GM21825 (cell line): ENCODE results near the gene WWC2.
"Not testable (repeated sequence)": the region's sequence is repeated elsewhere in the genome, so short reads cannot be mapped to it uniquely, and the experiment has no call there.

Experiments used
- ATAC-seq: cut with Tn5 transposase; IDR thresholded peaks from one replicate; pipeline ENCODE4 v1.9.1; 2021; ENCODE audit warnings: mild to moderate bottlenecking, moderate library complexity; ENCODE audit not compliant: unreplicated experiment

Gene WWC2

DNA sequence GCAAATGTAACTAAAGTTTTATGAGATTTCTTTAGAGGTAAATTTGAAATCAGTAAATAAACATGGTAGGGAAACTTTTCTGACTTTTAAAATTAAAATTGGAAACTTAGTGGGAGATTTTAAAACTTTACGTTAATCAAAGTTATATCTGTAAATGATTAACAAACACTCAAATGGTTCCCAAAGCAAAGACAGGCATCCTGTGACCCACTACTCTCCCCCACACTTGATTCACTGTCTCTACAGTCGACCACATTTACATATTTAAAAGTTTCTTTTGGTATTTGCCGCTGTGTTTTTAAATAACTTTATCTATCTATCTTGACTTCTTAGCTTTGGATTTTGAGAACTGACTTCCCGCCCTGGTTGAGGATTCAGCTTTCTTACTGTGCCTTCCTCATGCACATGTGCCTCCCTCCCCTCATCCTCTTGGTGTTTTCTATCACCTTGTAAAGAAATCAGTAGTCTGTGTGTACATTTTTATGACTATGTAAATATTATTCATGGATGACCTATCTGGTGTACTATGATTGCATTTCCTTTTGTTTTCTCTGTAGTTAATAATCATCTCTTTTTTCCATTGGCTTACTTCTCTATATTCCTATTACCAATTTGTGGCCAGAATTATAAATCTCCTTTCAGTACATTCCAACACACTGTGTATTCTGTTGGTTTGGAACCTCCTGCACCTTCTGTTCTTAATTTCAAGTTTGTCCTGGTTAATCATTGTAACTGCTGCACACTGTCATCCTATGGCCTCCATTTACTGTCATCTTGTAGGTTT is 72.6 kb downstream of the WWC2 start:
- no peak for ATAC-seq

DNA sequence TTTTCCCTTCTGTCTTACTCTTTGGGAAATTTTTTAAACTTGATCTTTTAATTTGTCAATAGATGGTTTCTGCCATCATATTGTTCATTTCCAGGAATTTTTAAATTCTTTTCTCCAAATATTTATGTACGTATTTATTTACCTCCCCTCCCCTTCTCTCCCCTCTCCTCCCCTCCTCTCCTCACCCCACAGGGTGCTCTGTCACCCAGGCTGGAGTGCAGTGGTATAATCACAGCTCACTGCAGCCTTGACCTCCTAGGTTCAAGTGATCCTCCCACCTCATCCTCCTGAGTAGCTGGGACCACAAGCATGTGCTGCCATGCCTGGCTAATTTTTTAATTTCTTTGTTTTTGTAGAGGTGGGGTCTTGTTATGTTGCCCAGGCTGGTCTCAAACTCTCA is 73.8 kb downstream of the WWC2 start:
- no peak for ATAC-seq

GRCh38 chr4:183173580-183174526 is 74.8 kb downstream of the WWC2 start:
- ATAC-seq = no peak

DNA sequence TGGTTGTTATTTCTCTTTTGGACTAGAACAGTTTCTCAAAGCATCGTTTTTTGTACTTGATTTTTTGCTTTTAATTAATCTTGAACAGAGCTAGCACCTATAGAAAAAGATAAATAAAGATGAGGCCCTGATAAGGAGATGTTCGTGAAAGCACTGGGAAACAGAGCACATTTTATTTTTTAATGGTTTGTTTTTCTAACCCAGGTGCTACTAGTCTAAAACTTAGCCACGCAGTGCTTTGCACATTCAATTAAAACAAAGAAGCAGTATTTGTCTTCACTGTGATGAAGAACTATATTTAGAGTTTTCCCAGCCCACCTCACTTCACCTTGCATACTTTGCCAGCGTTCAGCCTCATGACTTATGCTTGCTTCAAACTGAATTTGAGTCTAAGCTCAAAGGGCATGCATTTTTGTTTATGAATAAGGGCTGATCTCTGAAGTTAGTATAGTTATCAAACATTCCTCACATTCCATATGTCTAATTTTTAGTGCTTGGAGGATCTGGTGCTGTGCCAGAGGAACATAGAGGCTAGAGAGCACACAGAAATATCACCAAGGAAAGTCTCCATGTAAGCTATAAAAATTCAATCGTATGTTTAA is 76.7 kb downstream of the WWC2 start:
- no peak for ATAC-seq

GRCh38 chr4:183177001-183177400 is 77.9 kb downstream of the WWC2 start:
- no peak for ATAC-seq

DNA sequence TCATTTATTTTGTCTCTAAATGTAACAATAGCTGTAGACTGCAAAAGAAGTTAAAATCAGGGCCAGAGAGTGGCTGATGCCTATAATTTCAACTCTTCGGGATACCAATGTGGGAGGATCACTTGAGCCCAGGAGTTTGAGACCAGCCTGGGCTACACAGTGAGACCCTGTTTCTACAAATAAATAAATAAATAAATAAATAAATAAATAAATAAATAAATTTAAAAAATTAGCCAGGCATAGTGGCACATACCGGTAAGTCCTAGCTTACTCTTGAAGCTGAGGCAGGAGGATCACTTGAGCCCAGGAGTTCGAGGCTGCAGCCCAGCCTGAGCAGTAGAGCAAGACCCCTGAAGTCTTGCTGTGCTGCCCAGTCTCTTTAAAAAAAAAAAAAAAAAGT is 79.1 kb downstream of the WWC2 start:
- no peak for ATAC-seq

DNA sequence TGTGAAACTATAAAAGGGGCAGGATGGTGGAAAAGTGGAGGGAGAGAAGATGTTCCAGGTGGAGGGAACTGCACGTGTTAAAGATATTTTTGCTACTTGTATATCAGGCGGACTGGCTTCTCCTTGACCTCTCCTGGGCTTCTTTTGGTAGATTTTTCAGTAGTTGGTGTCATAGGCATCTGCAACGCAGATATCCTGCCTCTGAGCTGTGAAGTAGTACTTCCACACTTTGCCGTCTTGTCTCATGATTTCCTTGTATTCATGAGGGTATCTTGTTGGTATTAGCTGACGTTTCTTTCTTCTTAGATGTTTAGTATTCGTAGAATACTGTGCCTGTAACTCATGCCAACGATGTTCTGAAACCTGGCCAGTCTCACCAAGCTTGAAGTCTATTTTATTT is 81.0 kb downstream of the WWC2 start:
- ATAC-seq = no peak

DNA sequence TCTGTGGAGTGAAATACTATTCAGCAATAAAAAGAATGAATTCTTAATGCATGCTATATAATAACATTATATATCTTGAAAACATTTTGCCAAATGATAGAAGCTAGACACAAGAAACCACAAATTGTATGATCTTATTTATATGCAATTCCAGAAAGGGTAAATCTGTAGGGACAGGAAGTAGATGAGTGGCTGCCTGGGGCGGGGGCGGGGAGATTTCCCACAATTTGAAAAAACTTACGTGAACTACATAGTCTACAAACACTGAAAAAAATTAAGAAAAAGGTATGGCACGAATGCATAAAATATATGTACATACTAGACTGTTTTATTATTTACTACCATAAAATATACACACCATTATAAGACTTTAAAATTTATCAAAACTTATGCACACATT is 81.6 kb downstream of the WWC2 start:
- ATAC-seq = no peak

DNA sequence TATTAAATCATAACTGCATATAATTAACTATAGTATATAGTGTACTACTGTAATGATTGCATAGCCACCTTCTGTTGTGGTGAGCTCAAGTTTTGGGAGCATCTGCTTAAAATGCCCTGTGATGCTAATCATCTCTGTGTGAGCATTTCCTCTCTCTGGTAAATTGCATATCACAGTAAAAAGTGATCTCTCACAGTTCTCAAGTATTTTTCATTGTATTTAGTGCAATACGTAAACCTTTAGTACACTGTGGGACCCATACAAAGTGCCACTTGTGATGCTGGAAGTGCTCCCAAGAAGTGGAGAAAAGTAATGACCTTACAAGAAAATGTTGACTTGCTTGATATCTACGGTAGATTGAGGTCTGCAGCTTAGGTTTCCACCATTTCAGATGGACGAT is 82.0 kb downstream of the WWC2 start:
- ATAC-seq = no peak

GRCh38 chr4:183182873-183183725 is 84.0 kb downstream of the WWC2 start:
- ATAC-seq = no peak

DNA sequence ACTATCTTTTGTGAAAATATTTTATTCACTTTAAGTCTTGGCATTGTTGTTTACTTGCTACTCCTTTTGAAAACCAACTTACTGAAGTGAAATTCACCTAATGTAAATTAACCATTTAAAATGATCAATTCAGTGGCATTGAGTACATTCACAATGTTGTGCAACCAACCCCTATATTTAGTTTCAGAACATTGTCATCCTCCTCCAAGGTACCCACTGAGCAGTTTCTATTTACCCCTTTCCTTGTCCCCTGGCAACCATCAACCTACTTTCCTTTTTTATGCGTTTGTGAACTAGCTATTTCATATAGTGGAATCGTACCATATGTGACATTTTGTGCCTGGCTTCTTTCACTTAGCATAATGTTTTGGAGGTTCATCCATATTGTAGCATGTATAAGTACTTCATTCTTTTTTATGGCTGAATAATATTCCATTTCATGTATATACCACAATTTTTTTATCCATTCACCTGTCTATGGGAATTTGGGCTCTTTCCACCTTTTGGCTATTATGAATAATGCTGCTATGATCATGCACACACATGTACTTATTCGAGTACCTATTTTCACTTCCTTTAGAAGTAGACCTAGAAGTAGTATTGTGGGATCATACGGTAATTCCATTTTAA is 85.0 kb downstream of the WWC2 start:
- no peak for ATAC-seq

DNA sequence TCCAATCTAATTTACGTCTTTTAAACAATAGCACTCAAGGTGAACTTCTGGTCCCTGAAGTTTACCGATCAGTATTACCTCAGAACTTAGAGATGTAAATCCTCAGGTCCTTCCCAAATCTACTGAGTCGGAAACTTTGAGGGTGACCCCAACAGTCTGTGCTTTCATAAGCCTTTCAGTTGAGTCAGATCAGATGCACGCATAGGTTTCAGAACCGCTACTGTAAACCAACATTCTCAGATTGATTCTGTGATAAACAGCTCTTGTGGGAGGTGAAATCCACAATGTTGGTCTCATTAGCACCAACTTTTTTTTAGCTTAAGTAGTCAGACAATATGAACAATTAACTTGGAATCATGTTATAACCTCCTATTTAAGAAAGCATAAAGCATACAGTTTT is 86.0 kb downstream of the WWC2 start:
- ATAC-seq = no peak

DNA sequence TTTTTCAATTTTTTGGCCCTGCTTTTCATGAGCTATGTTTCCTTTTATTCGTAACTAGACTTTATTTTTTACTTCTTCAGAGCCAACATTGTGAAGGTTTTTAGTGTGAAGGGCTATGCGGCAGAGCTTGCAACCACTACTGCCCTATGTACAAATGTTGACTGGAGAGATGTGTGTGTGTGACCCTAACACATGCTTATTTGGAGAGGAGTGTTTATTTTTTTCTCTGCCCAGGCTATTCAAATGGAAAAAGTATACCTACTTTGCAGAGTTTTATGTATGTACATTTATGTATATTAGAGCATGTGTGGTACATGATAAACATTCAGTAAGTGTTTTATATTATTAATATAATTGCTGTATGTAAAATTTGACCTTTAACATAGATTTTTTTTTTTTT is 86.5 kb downstream of the WWC2 start:
- no peak for ATAC-seq

GRCh38 chr4:183186813-183187212 is 87.8 kb downstream of the WWC2 start:
- no peak for ATAC-seq

DNA sequence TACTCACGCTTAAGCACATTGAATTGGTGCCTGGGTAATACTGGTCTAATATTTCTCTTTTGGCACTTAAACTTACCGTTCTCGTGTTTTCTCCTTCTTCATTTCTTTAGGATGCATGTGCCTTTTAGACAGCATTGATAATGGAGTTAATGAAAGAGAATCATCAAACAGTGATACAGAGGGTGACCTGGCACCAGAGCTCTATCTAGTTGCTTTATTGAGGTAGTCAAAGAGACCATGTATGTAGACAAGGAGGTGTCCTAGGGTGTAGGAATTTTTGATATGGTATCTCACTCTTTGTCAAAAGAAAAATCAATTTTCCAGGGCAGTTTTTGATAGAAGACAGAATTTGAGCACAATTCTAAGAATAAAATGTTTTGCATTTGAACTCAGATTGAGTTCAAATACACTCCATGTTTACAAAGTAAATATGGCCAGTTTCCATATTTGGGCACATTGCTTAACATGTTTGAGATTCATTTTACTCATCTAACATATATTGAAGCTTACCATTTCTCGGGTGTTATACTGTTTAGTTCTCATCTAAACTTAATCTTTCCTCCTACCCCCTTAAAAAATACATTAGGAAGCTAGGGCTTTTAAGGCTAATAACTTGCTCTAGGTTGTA is 92.0 kb downstream of the WWC2 start:
- no peak for ATAC-seq

GRCh38 chr4:183191630-183192029 is 92.6 kb downstream of the WWC2 start:
- no peak for ATAC-seq

GRCh38 chr4:183192571-183192970 is 93.5 kb downstream of the WWC2 start:
- ATAC-seq = no peak

GRCh38 chr4:183193730-183194338 is 94.8 kb downstream of the WWC2 start:
- not testable (repeated sequence) for ATAC-seq

- no peak for ATAC-seq
Observed at GRCh38 chr4:183195534-183195933, 96.5 kb downstream of the WWC2 start.
